Kidney (tissue), 14 donors: ENCODE data around the gene ASB1. TPM values are rescaled to one million over a fixed set of nuclear protein-coding genes. Genes with fewer than 3 reads are reported as not detected.

Experiments
- DNase-seq, 5 donors: peaks; one replicate each; pipeline ENCODE4 v3.0.0-alpha.2; 2013 to 2020
- FAIRE-seq: peaks from 2 replicates; lab custom pipeline; 2012; peaks lifted over from hg19 to GRCh38; lab: Jason Lieb, UNC
- H3K27ac ChIP-seq, 2 donors: one replicate each; pipeline ENCODE4 v1.7.0; 2013; ENCODE audit warnings: low read depth in 2 of 2, low read length in 2 of 2, inconsistent platforms in 1 of 2
- H3K27me3 ChIP-seq: one replicate; pipeline ENCODE4 v1.7.1; 2013; ENCODE audit warnings: low read length, inconsistent platforms; ENCODE audit not compliant: control insufficient read depth, insufficient read depth
- H3K36me3 ChIP-seq, 3 donors: one replicate each; pipeline versions ENCODE4 v1.7.0 to v1.7.1; 2013; ENCODE audit warnings: low read length in 3 of 3, control low read depth in 1 of 3, inconsistent platforms in 1 of 3; ENCODE audit not compliant: insufficient read depth in 3 of 3, control insufficient read depth in 2 of 3
- H3K4me1 ChIP-seq, 3 donors: one replicate each; pipeline versions ENCODE4 v1.7.0 to v1.7.1; 2013; ENCODE audit warnings: low read length in 3 of 3, inconsistent platforms in 1 of 3, low read depth in 1 of 3; ENCODE audit not compliant: control insufficient read depth in 2 of 3, insufficient read depth in 2 of 3
- H3K4me3 ChIP-seq, 3 donors: one replicate each; pipeline versions ENCODE4 v1.7.0 to v1.8.1; 2013; ENCODE audit warnings: low read length in 3 of 3, control low read depth in 1 of 3, inconsistent platforms in 1 of 3
- H3K9ac ChIP-seq, 3 donors: one replicate each; pipeline versions ENCODE4 v1.7.0 to v1.7.1; 2013; ENCODE audit warnings: low read length in 3 of 3, control low read depth in 1 of 3, inconsistent platforms in 1 of 3
- H3K9me3 ChIP-seq, 3 donors: one replicate each; pipeline versions ENCODE4 v1.7.0 to v1.7.1; 2013; ENCODE audit warnings: low read length in 3 of 3, control low read depth in 1 of 3, inconsistent platforms in 1 of 3; ENCODE audit not compliant: control insufficient read depth in 2 of 3, insufficient read depth in 1 of 3
- intact Hi-C: fragments of 100-400 bp; cut with DNase I; formaldehyde crosslinking; loops from one replicate; pipeline ENCODE4 v1.11.1; 2022
- polyA plus RNA-seq: library from polyadenylated mRNA; stranded (reverse); fragments of 350-450 nt; fragmentation: Illumina TruSeq; extraction: RNeasy Lipid Tissue Mini Kit (QIAGEN cat#74804); gene quantifications from one replicate; pipeline ENCODE4 v1.2.3, GENCODE V29; 2014; ENCODE audit warnings: low read depth, low replicate concordance; ENCODE audit not compliant: insufficient read depth
- total RNA-seq: library from RNA; stranded (reverse); fragmentation: NEBNext Ultra II Directional; extraction: Animal tissue kit (Norgen Biotek cat#: 25700); gene quantifications from one replicate; pipeline ENCODE4 v1.2.1, GENCODE V29; 2021
- TF ChIP-seq, protein P1 (sequence below): IDR thresholded peaks from 3 replicates; pipeline ENCODE4 v1.5.1; 2012; ENCODE audit warnings: mild to moderate bottlenecking, moderate library complexity, borderline replicate concordance; ENCODE audit not compliant: insufficient read depth; ENCODE audit errors: extremely low read depth
- donor health status: control.
- donor health status: control.
- donor health status: control.
- donor health status: control.
- donor health status: control.
- donor health status: DM: yes; HTN: yes; CAD: no.
- donor health status: Normal renal cell carcinoma (clear cell type).

The ASB1 gene
- total and polyA plus RNA-seq, 2 donors from 2014 or later, result 28.1 to 29.4 TPM

DNA sequence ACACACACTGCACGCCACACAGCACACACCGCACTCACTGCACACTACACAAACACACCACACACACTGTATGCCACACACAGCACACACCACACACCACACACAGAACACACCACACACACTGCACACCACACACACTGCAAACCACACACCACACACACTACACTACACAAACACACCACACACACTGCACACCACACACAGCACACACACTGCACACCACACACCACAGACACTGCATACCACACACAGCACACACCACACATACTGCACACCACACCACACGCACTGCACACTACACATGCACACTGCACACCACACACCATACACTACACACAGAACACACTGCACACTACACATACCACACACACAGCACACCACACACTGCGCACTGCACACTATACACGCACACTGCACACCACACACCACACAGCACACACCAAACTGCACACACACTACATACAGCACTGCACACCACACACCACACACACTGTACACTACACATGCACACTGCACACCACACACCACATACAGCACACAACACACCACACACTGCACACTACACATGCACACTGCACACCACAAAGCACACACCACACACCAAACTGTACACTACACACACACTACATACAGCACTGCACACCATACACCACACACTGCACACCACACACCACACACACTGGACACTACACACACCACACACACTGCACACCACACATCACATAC, 59.6 kb downstream of the ASB1 start:
- H3K27me3 ChIP-seq, result no peaks in the 10 kb centered on the region
- H3K4me1 ChIP-seq, result no peaks in the 10 kb centered on the region
- DNase-seq (no peak), FAIRE-seq (no peak)
- TF ChIP-seq, protein P1, sequence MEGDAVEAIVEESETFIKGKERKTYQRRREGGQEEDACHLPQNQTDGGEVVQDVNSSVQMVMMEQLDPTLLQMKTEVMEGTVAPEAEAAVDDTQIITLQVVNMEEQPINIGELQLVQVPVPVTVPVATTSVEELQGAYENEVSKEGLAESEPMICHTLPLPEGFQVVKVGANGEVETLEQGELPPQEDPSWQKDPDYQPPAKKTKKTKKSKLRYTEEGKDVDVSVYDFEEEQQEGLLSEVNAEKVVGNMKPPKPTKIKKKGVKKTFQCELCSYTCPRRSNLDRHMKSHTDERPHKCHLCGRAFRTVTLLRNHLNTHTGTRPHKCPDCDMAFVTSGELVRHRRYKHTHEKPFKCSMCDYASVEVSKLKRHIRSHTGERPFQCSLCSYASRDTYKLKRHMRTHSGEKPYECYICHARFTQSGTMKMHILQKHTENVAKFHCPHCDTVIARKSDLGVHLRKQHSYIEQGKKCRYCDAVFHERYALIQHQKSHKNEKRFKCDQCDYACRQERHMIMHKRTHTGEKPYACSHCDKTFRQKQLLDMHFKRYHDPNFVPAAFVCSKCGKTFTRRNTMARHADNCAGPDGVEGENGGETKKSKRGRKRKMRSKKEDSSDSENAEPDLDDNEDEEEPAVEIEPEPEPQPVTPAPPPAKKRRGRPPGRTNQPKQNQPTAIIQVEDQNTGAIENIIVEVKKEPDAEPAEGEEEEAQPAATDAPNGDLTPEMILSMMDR, result no peak
- peak overlapping the region in 1 of 3 donors; percentile 21 for H3K4me3 ChIP-seq
- H3K36me3 ChIP-seq, result peaks cover 0 to 6% (median 2%) of the 10 kb centered on the region in 3 donors
- intact Hi-C loops, result no loop called here
- peaks cover 0 to 8% (median 0%) of the 10 kb centered on the region in 3 donors for H3K9me3 ChIP-seq
- no peak overlapping the region for H3K27ac ChIP-seq
- H3K9ac ChIP-seq, result no peak overlapping the region

DNA sequence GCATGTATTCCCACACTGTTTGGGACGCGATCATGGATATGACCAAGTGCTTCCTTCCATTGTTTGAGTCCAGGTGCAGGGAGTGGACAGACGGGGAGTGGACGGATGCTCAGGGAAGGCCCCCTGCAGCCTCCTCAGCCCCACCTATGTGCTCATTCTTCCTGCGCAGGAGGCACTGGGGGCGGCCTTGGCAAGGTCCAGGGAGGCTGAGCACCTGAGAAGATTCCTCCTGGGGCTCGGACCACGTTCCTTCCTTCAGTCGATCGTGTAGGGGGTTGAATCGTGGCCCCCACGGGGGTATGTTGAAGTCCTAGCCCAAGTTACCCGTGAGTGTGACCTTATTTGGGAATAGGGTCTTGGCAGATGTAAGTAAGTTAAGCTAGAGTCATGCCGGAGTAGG, 60.4 kb downstream of the ASB1 start:
- Histone ChIP-seq H3K9me3 (peaks cover 0 to 8% (median 0%) of the 10 kb centered on the region in 3 donors), H3K4me1 (no peaks in the 10 kb centered on the region), H3K36me3 (peaks cover 0 to 6% (median 2%) of the 10 kb centered on the region in 3 donors), H3K9ac (no peak overlapping the region), H3K27ac (no peak overlapping the region), H3K4me3 (no peak overlapping the region), H3K27me3 (no peaks in the 10 kb centered on the region)
- no peak for FAIRE-seq
- TF ChIP-seq, protein P1, result no peak
- intact Hi-C loops, result no loop called here
- DNase-seq, result peak in 1 of 5 donors; percentile 24

DNA sequence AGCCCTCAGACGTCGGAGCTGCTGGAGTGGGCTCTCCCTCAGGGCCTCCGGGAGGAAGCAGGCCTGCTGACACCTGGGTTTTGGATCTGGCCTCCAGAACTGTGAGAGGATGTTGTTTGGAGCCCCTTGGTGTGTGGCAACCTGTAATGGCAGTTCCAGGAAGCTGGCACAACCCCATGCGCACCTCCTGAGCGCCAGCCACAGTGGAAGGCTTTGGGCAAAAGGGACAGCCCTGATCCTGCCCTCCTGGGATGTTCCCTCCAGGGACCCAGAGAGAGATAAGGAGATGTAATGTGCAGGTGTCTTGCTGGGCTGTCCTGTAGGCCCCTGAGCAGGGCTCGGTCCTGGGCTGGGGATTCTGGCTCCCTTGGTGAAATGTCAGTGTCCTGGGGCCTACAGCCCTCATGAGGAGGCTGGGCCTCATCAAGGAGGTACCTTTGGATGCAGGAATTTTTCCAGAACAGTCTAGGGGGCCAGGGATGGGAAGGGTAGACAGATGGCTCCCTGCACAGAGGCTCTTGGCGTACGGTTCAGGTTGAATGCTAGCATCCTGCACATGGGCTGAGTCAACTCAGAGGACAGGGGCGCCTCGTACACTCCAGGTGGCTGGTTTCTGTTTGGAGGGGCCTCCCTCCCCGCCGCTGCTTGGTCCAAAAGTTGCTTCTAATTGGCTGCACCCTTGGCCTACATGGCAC, 61.1 kb downstream of the ASB1 start:
- peak overlapping the region in 1 of 2 donors; percentile 29 for H3K27ac ChIP-seq
- FAIRE-seq (no peak), DNase-seq (peak in 1 of 5 donors; percentile 23)
- no peaks in the 10 kb centered on the region for H3K27me3 ChIP-seq
- H3K9ac ChIP-seq, result no peak overlapping the region
- TF ChIP-seq, protein P1, result no peak
- peaks cover 0 to 8% (median 0%) of the 10 kb centered on the region in 3 donors for H3K9me3 ChIP-seq
- no peaks in the 10 kb centered on the region for H3K4me1 ChIP-seq
- H3K36me3 ChIP-seq, result peaks cover 0 to 6% (median 2%) of the 10 kb centered on the region in 3 donors
- H3K4me3 ChIP-seq, result no peak overlapping the region
- intact Hi-C loops, result no loop called here
